Mucosa of descending colon (tissue), 3 donors: ENCODE measurements around the gene RAC2. TPM values are rescaled to one million over a fixed set of nuclear protein-coding genes. Genes with fewer than 3 reads are reported as not detected.
A peak's percentile ranks its signal among the peaks of the same experiment; 100 is the strongest.

Experiments
- ATAC-seq: fragments of 200-7000 bp; cut with Tn5 transposase; one replicate; pipeline ENCODE4 v1.9.1; 2020; ENCODE audit warnings: mild to moderate bottlenecking, moderate library complexity
- DNase-seq, 3 donors: peaks; one replicate each; pipeline ENCODE4 v3.0.0-alpha.2; 2020
- H3K36me3 ChIP-seq: fragments of 200-600 bp; one replicate; pipeline ENCODE4 v1.8.0; 2021; ENCODE audit warnings: low read depth, mild to moderate bottlenecking
- H3K4me1 ChIP-seq: fragments of 200-600 bp; one replicate; pipeline ENCODE4 v1.8.0; 2021; ENCODE audit warnings: low read depth, mild to moderate bottlenecking
- H3K4me3 ChIP-seq: fragments of 200-600 bp; one replicate; pipeline ENCODE4 v1.8.0; 2021; ENCODE audit warnings: mild to moderate bottlenecking
- H3K9me3 ChIP-seq: fragments of 200-600 bp; one replicate; pipeline ENCODE4 v1.8.0; 2021; ENCODE audit warnings: mild to moderate bottlenecking
- intact Hi-C, 2 donors: fragments of 100-400 bp; cut with DNase I in 1 of 2; cut with micrococcal nuclease in 1 of 2; formaldehyde crosslinking; loops; one replicate each; pipeline versions ENCODE4 v1.11.0 to v1.11.1; 2022; cut with DNase I, micrococcal nuclease
- total RNA-seq, 3 donors: library from RNA; stranded (reverse); fragmentation: NEBNext Ultra II Directional in 2 of 3; extraction: Animal tissue kit (Norgen Biotek cat#: 25700) in 2 of 3; gene quantifications; one replicate each; pipeline versions ENCODE4 v1.2.1 to v1.2.4, GENCODE V29; 2021 to 2023
- TF ChIP-seq, protein P1 (sequence below): fragments of 200-600 bp; IDR thresholded peaks from one replicate; pipeline ENCODE4 v1.8.0; 2022; ENCODE audit warnings: antibody characterized with exemption, mild to moderate bottlenecking
- donor health status: DM: no; HTN: no; CAD: no; lungs with moderate emphysema.
- donor health status: DM: no; HTN: no; CAD: no.
- donor health status: DM: no; HTN: yes; CAD: no.

The RAC2 gene
- total RNA-seq, 3 donors from 2014 or later = 15.3 to 26.8 (median 16.4) TPM

DNA sequence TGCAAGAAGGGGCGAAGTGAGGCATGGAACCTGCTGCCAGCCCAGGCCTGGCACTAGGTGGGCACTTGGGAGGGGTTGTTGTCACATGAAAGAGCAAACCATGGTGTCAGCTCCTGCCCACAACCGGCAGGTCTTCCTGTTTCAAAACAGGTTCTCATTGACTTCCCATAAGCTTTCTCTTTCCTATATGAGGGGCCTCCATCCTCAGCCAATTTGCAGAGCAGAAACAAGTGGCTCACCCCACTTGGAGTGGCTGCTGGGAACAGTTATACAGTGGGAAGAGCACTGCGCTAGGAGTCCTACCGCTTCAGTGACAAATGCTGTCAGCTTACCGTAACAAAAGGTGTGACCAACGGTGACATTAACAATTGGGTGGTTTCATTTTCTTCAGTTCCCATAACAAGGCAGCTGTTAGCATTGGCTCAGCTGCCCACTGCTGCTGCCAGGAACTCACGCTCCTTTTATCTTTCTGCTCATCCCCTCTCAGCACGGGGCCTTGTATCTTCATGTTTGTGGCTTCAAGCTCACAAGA is 21.6 kb downstream of the RAC2 start:
- H3K9me3 ChIP-seq = no peaks in the 10 kb centered on the region
- ATAC-seq (peak; percentile 46), DNase-seq (peak in 1 of 3 donors; percentile 71)
- peaks cover 2% of the 10 kb centered on the region for H3K4me1 ChIP-seq
- H3K4me3 ChIP-seq = no peak overlapping the region
- H3K36me3 ChIP-seq = no peaks in the 10 kb centered on the region
- TF ChIP-seq, protein P1, sequence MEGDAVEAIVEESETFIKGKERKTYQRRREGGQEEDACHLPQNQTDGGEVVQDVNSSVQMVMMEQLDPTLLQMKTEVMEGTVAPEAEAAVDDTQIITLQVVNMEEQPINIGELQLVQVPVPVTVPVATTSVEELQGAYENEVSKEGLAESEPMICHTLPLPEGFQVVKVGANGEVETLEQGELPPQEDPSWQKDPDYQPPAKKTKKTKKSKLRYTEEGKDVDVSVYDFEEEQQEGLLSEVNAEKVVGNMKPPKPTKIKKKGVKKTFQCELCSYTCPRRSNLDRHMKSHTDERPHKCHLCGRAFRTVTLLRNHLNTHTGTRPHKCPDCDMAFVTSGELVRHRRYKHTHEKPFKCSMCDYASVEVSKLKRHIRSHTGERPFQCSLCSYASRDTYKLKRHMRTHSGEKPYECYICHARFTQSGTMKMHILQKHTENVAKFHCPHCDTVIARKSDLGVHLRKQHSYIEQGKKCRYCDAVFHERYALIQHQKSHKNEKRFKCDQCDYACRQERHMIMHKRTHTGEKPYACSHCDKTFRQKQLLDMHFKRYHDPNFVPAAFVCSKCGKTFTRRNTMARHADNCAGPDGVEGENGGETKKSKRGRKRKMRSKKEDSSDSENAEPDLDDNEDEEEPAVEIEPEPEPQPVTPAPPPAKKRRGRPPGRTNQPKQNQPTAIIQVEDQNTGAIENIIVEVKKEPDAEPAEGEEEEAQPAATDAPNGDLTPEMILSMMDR = no peak
- intact Hi-C loops = no loop called here

DNA sequence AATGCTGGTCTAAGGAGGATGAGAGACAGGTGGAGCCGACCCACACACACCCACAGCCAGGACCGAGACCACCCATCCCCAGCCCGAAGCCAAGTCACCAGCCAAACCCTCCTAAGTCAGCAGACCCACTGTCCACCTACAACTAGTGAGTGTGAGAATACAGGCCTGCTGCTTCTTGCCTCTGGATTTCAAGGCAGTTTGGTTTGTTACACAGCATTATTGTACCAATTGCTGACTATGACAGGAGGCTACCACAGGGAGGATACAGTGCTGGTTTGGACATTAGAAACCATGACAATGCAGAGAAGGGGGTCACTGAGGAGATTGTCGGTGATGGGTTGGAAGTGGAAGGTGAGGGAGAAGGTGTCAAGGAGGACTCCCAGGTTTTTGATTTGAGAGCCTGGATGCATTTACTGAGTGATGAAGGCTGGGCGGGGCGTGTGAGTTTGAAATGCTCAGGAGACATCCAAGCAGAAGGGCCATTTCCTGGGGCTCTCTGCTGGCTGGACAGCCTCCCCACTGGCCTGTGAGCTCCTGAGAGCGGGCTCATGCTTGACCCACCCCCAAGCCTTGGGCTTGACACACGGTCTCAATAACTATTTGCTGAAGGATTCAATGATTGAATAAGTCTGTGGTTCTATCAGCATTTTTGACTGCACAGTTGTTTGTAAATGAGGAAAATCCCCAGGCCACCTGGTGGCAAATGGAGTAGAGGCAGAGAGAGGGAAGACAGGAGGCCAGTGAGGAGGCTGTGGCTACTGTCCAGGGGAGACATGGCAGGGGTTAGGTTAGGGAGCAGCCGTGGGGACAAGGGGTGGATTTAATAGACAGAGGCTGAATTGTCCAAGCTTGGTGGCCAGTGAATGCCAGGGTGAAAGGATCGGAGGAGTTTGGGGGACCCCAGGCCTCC is 22.4 kb downstream of the RAC2 start:
- TF ChIP-seq, protein P1 = no peak

GRCh38 chr22:37220543-37220981 is 23.5 kb downstream of the RAC2 start:
- H3K9me3 ChIP-seq = no peaks in the 10 kb centered on the region
- H3K4me3 ChIP-seq = no peak overlapping the region
- intact Hi-C loops = no loop called here
- peaks cover 2% of the 10 kb centered on the region for H3K4me1 ChIP-seq
- DNase-seq = no peak
- no peaks in the 10 kb centered on the region for H3K36me3 ChIP-seq
- TF ChIP-seq, protein P1 = no peak
- ATAC-seq = no peak

More for the DNA sequence above, 22.4 kb downstream of the RAC2 start:
- H3K4me3 ChIP-seq = no peak overlapping the region
- DNase-seq (no peak), ATAC-seq (no peak)
- peaks cover 2% of the 10 kb centered on the region for H3K4me1 ChIP-seq
- no peaks in the 10 kb centered on the region for H3K36me3 ChIP-seq
- intact Hi-C loops = no loop called here
- no peaks in the 10 kb centered on the region for H3K9me3 ChIP-seq

DNA sequence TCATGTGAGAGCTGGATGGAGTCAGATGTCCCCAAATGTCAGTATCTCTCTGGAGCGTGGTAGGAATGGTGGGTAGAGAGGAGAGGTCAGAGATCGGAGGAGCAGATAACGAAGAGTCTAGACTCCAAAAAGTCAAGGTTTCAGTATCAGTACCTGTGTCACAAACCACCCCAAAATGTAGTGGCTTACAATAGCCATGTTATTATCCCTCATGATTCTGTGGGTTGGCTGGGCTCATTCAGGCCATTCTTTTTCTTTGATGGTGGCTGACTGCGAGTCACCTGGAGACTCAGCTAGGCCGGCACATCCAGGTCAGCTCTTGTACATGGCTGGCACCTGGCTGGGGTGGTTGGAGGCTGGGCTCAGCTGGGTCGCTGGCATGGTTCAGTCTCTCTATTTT is 24.5 kb downstream of the RAC2 start:
- intact Hi-C loops = no loop called here
- Histone ChIP-seq H3K36me3 (no peaks in the 10 kb centered on the region), H3K4me1 (peaks cover 2% of the 10 kb centered on the region), H3K9me3 (no peaks in the 10 kb centered on the region), H3K4me3 (no peak overlapping the region)
- TF ChIP-seq, protein P1 = no peak
- no peak for DNase-seq
- no peak for ATAC-seq

DNA sequence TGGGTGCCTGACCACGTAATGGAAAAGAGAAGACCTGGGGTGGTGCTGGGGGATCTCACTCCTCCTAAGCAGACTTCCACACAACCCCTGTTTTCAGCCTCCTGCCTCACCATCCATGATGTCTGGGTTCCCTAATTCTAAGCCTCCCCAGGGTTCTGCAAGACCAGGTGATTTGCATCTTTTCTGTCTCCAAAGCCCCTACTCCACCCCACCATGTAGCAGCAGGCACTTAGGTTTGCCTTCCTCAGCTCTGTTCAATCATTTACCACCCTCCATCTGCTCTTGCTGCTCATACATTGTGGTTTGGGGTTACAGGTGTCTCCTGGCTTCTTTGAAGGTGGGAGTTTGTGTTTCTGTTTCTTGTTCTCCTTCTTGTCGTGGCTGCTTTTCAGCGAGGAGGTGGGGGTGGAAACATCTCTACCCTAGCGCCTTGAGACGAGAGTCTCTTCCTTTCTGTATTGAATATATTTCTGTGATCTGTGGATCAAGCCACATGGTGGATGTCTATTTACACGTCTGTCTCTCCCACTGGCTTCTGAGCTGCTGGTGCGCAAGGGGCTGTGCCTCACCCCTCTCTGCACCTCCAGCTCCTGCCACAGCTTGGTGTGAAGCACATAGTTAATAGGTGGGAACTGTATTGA is 25.2 kb downstream of the RAC2 start:
- peaks cover 2% of the 10 kb centered on the region for H3K4me1 ChIP-seq
- intact Hi-C loops = no loop called here
- DNase-seq (no peak), ATAC-seq (peak; percentile 81)
- no peaks in the 10 kb centered on the region for H3K36me3 ChIP-seq
- no peak overlapping the region for H3K4me3 ChIP-seq
- TF ChIP-seq, protein P1 = no peak
- H3K9me3 ChIP-seq = no peaks in the 10 kb centered on the region
